MM.1S (cell line): Measurements from ENCODE around the gene FOXK2.

ENCODE experiments used
- DNase-seq: peaks from one replicate; pipeline ENCODE4 v3.0.0-alpha.2; 2015
- H2AFZ ChIP-seq: fragments of 300-600 bp; sonication (generic); 2 replicates; pipeline ENCODE4 v1.6.0; 2016; ENCODE audit warnings: antibody characterized with exemption, low read length
- H3F3A ChIP-seq: fragments of 300-600 bp; sonication (generic); 2 replicates; pipeline ENCODE4 v1.6.1; 2016; ENCODE audit warnings: mild to moderate bottlenecking, antibody characterized with exemption, low read length, moderate library complexity, mixed read lengths; ENCODE audit not compliant: insufficient read depth
- H3K27ac ChIP-seq: fragments of 300-600 bp; sonication (generic); 2 replicates; pipeline ENCODE4 v1.5.1; 2016; ENCODE audit warnings: mild to moderate bottlenecking, low read length
- H3K27me3 ChIP-seq: fragments of 300-600 bp; sonication (generic); replicated peaks from 2 replicates; pipeline ENCODE4 v1.6.0; 2016; ENCODE audit warnings: low read length; ENCODE audit not compliant: insufficient read depth
- H3K36me3 ChIP-seq: fragments of 300-600 bp; sonication (generic); replicated peaks from 2 replicates; pipeline ENCODE4 v1.6.1; 2016; ENCODE audit warnings: mild to moderate bottlenecking, low read length, mixed read lengths; ENCODE audit not compliant: insufficient read depth
- H3K4me1 ChIP-seq: fragments of 300-600 bp; sonication (generic); 2 replicates; pipeline ENCODE4 v1.6.1; 2016; ENCODE audit warnings: low read length, mixed read lengths
- H3K4me2 ChIP-seq: fragments of 300-600 bp; sonication (generic); 2 replicates; pipeline ENCODE4 v1.6.0; 2016; ENCODE audit warnings: low read depth, low read length
- H3K4me3 ChIP-seq: fragments of 300-600 bp; sonication (generic); 2 replicates; pipeline ENCODE4 v1.5.1; 2016; ENCODE audit warnings: low read length, mixed read lengths
- H3K79me2 ChIP-seq: fragments of 300-600 bp; sonication (generic); 2 replicates; pipeline ENCODE4 v1.6.1; 2016; ENCODE audit warnings: mixed run types, low read length, mixed read lengths
- H3K9ac ChIP-seq: fragments of 300-600 bp; sonication (generic); 2 replicates; pipeline ENCODE4 v1.6.1; 2016; ENCODE audit warnings: low read length, mixed read lengths
- H3K9me2 ChIP-seq: fragments of 300-600 bp; sonication (generic); replicated peaks from 2 replicates; pipeline ENCODE4 v1.6.1; 2016; ENCODE audit warnings: mild to moderate bottlenecking, low read length, mixed read lengths; ENCODE audit not compliant: insufficient read depth
- H3K9me3 ChIP-seq: fragments of 300-600 bp; sonication (generic); replicated peaks from 2 replicates; pipeline ENCODE4 v1.6.1; 2016; ENCODE audit warnings: mild to moderate bottlenecking, low read length, mixed read lengths; ENCODE audit not compliant: insufficient read depth
- H4K20me1 ChIP-seq: fragments of 300-600 bp; sonication (generic); 2 replicates; pipeline ENCODE4 v1.6.1; 2016; ENCODE audit warnings: mild to moderate bottlenecking, low read length, moderate library complexity, mixed read lengths; ENCODE audit not compliant: insufficient read depth
- CTCF ChIP-seq: fragments of 300-600 bp; sonication (generic); IDR thresholded peaks from 2 replicates; pipeline ENCODE4 v1.5.1; 2016; ENCODE audit warnings: antibody characterized with exemption, low read length, mixed read lengths
- EZH2 ChIP-seq: fragments of 300-600 bp; sonication (generic); optimal IDR thresholded peaks from 2 replicates; pipeline ENCODE3; 2017; ENCODE audit warnings: low read depth, mild to moderate bottlenecking, antibody characterized with exemption, low read length, mixed read lengths
- EZH2phosphoT487 ChIP-seq: fragments of 300-600 bp; sonication (generic); IDR thresholded peaks from 2 replicates; pipeline ENCODE4 v1.6.1; 2018; ENCODE audit warnings: antibody characterized with exemption, low read length

FOXK2 gene

GRCh38 chr17:82489851-82490511 lies 29.6 kb upstream of the FOXK2 start:
- H3K27me3 ChIP-seq: no peaks in the 10 kb centered on the region
- H3K9ac ChIP-seq: no peak overlapping the region; the same call in 1 of the 2 replicates
- no peak for DNase-seq
- no peak overlapping the region for H2AFZ ChIP-seq
- H3K79me2 ChIP-seq: no peaks in the 10 kb centered on the region
- peak overlapping the region; percentile 38 for H3K4me2 ChIP-seq
- no peak overlapping the region for H3K4me3 ChIP-seq
- H3K27ac ChIP-seq: peak overlapping the region; percentile 60; the same call in 1 of the 2 replicates
- peaks cover 29% of the 10 kb centered on the region for H3F3A ChIP-seq
- H3K9me3 ChIP-seq: no peaks in the 10 kb centered on the region
- peaks cover 35% of the 10 kb centered on the region for H3K4me1 ChIP-seq
- no peaks in the 10 kb centered on the region for H3K9me2 ChIP-seq
- no peak for TF ChIP-seq EZH2
- no peaks in the 10 kb centered on the region for H4K20me1 ChIP-seq
- 0 out of 2 replicates have a peak, but pooled peaks cover 2% of the 10 kb centered on the region for H3K36me3 ChIP-seq

- DNase-seq: peak; percentile 73
- Histone ChIP-seq H3K4me2 (peak overlapping the region; percentile 38), H3K4me1 (peaks cover 35% of the 10 kb centered on the region), H3K79me2 (no peaks in the 10 kb centered on the region), H3K36me3 (0 out of 2 replicates have a peak, but pooled peaks cover 2% of the 10 kb centered on the region), H4K20me1 (no peaks in the 10 kb centered on the region), H3K9me3 (no peaks in the 10 kb centered on the region), H3K27me3 (no peaks in the 10 kb centered on the region), H3F3A (peaks cover 34% of the 10 kb centered on the region), H3K9ac (no peak overlapping the region), H3K9me2 (no peaks in the 10 kb centered on the region), H3K27ac (peak overlapping the region; percentile 60; the same call in 1 of the 2 replicates), H3K4me3 (no peak overlapping the region), H2AFZ (no peak overlapping the region)
- TF ChIP-seq EZH2: no peak
- no peak for TF ChIP-seq EZH2phosphoT487
- TF ChIP-seq CTCF: peak; percentile 34
Measured at GRCh38 chr17:82490512-82491195, 28.9 kb upstream of the FOXK2 start.

GRCh38 chr17:82491196-82491530 lies 28.4 kb upstream of the FOXK2 start:
- peaks cover 39% of the 10 kb centered on the region for H3F3A ChIP-seq
- peak overlapping the region; percentile 60; the same call in 1 of the 2 replicates for H3K27ac ChIP-seq
- no peaks in the 10 kb centered on the region for H3K9me2 ChIP-seq
- TF ChIP-seq EZH2phosphoT487 (no peak), EZH2 (no peak), CTCF (no peak)
- H3K9me3 ChIP-seq: no peaks in the 10 kb centered on the region
- H3K27me3 ChIP-seq: no peaks in the 10 kb centered on the region
- H3K79me2 ChIP-seq: no peaks in the 10 kb centered on the region
- no peak overlapping the region for H2AFZ ChIP-seq
- H4K20me1 ChIP-seq: no peaks in the 10 kb centered on the region
- H3K9ac ChIP-seq: no peak overlapping the region
- H3K4me1 ChIP-seq: peaks cover 35% of the 10 kb centered on the region
- 0 out of 2 replicates have a peak, but pooled peaks cover 2% of the 10 kb centered on the region for H3K36me3 ChIP-seq
- H3K4me3 ChIP-seq: no peak overlapping the region
- no peak overlapping the region for H3K4me2 ChIP-seq
- no peak for DNase-seq

- Histone ChIP-seq H3K4me2 (no peak overlapping the region), H3K9ac (no peak overlapping the region)
Measured at GRCh38 chr17:82491533-82491932, 28.0 kb upstream of the FOXK2 start.

More at GRCh38 chr17:82491533-82491932, 28.0 kb upstream of the FOXK2 start:
- no peak for TF ChIP-seq EZH2phosphoT487
- no peak for TF ChIP-seq EZH2
- TF ChIP-seq CTCF: no peak
- no peaks in the 10 kb centered on the region for H4K20me1 ChIP-seq
- H2AFZ ChIP-seq: no peak overlapping the region
- H3K79me2 ChIP-seq: no peaks in the 10 kb centered on the region
- H3K9me3 ChIP-seq: no peaks in the 10 kb centered on the region
- H3F3A ChIP-seq: peaks cover 43% of the 10 kb centered on the region
- no peak for DNase-seq
- H3K36me3 ChIP-seq: 0 out of 2 replicates have a peak, but pooled peaks cover 2% of the 10 kb centered on the region
- H3K27ac ChIP-seq: no peak overlapping the region
- H3K4me3 ChIP-seq: no peak overlapping the region
- no peaks in the 10 kb centered on the region for H3K27me3 ChIP-seq
- H3K4me1 ChIP-seq: peaks cover 37% of the 10 kb centered on the region
- no peaks in the 10 kb centered on the region for H3K9me2 ChIP-seq
